HepG2 (cell line): ENCODE results near the gene DPP7. TPM values are rescaled to one million over a fixed set of nuclear protein-coding genes. Genes with fewer than 3 reads are reported as not detected.

Source experiments
- ARNT ChIP-seq: fragments of 450-650 bp; IDR thresholded peaks from 2 replicates; pipeline ENCODE4 v1.6.1; 2017
- BRCA1 ChIP-seq: sonication (generic); formaldehyde crosslinking; IDR thresholded peaks from 2 replicates; pipeline ENCODE4 v1.4.0; 2020; ENCODE audit warnings: missing genetic modification reagents
- DPF2 ChIP-seq: sonication (generic); formaldehyde crosslinking; IDR thresholded peaks from 2 replicates; pipeline ENCODE4 v1.4.0; 2020; ENCODE audit warnings: mild to moderate bottlenecking, low read depth, missing genetic modification reagents, borderline replicate concordance
- ESRRA ChIP-seq: sonication (generic); formaldehyde crosslinking; IDR thresholded peaks from 2 replicates; pipeline ENCODE4 v1.5.1; 2020; ENCODE audit warnings: mild to moderate bottlenecking, low read depth, missing genetic modification reagents
- FOXK1 ChIP-seq: sonication (generic); formaldehyde crosslinking; IDR thresholded peaks from 2 replicates; pipeline ENCODE4 v1.4.0; 2020; ENCODE audit warnings: low read depth, missing genetic modification reagents, borderline replicate concordance
- GFI1 ChIP-seq: sonication (generic); formaldehyde crosslinking; IDR thresholded peaks from 2 replicates; pipeline ENCODE4 v1.5.0; 2020; ENCODE audit warnings: missing genetic modification reagents, mild to moderate bottlenecking, borderline replicate concordance
- HNRNPLL ChIP-seq: fragments of 200-400 bp; formaldehyde crosslinking; IDR thresholded peaks from 2 replicates; pipeline ENCODE4 v1.6.1; 2017; ENCODE audit warnings: mild to moderate bottlenecking, low read depth, low read length; ENCODE audit not compliant: poor library complexity, severe bottlenecking
- HOXA5 ChIP-seq: sonication (generic); formaldehyde crosslinking; IDR thresholded peaks from 2 replicates; pipeline ENCODE4 v1.4.0; 2020; ENCODE audit warnings: missing genetic modification reagents
- KLF16 ChIP-seq, 2 experiments: sonication (generic) in 1 of 2; formaldehyde crosslinking in 1 of 2; IDR thresholded peaks; 2 replicates each; pipeline versions ENCODE4 v1.6.1 to v1.8.0; 2016 to 2023; ENCODE audit warnings: missing genetic modification reagents in 2 of 2, missing compliant biosample characterization in 1 of 2
- NFKB2 ChIP-seq: sonication (generic); formaldehyde crosslinking; IDR thresholded peaks from 2 replicates; pipeline ENCODE4 v1.4.0; 2020; ENCODE audit warnings: missing genetic modification reagents, borderline replicate concordance
- ZBTB7B ChIP-seq: sonication (generic); formaldehyde crosslinking; IDR thresholded peaks from 2 replicates; pipeline ENCODE4 v1.4.0; 2020; ENCODE audit warnings: missing genetic modification reagents
- ZC3H13 ChIP-seq: sonication (generic); formaldehyde crosslinking; IDR thresholded peaks from 2 replicates; pipeline ENCODE4 v1.8.1; 2023; ENCODE audit warnings: mild to moderate bottlenecking, missing genetic modification reagents, moderate library complexity
- ZNF232 ChIP-seq: sonication (generic); formaldehyde crosslinking; IDR thresholded peaks from 2 replicates; pipeline ENCODE4 v1.4.0; 2020; ENCODE audit warnings: missing genetic modification reagents, borderline replicate concordance
- ZNF761 ChIP-seq: sonication (generic); formaldehyde crosslinking; conservative IDR thresholded peaks from 2 replicates; pipeline ENCODE4 v1.4.0; 2020; ENCODE audit warnings: mild to moderate bottlenecking, missing genetic modification reagents
- ZSCAN29 ChIP-seq: sonication (generic); formaldehyde crosslinking; conservative IDR thresholded peaks from 2 replicates; pipeline ENCODE4 v1.4.0; 2020; ENCODE audit warnings: mild to moderate bottlenecking, missing genetic modification reagents
- ZSCAN5A ChIP-seq: sonication (generic); formaldehyde crosslinking; IDR thresholded peaks from 2 replicates; pipeline ENCODE4 v1.8.0; 2022; ENCODE audit warnings: mild to moderate bottlenecking, missing genetic modification reagents, borderline replicate concordance
- polyA plus RNA-seq, 8 experiments: library from polyadenylated mRNA; depleted of rRNA in 3 of 8; stranded (reverse) in 7 of 8; unstranded in 1 of 8; fragments of >200 nt; fragmentation: Illumina TruSeq in 4 of 8; extraction: Trizol in 4 of 8; gene quantifications; 2 replicates each; pipeline versions ENCODE4 v1.2.1 to v1.2.3, GENCODE V29; 2011 to 2016; ENCODE audit warnings: low read depth in 4 of 8, missing spikeins in 1 of 8, mixed read lengths in 1 of 8; ENCODE audit not compliant: insufficient read depth in 1 of 8
- total RNA-seq, 5 experiments: library from RNA; depleted of rRNA; stranded (reverse); fragments of >200 nt; fragmentation: Illumina TruSeq; extraction: Trizol; gene quantifications; 2 replicates each; pipeline ENCODE4 v1.2.3, GENCODE V29; 2016; ENCODE audit warnings: low read depth in 1 of 5
- TF ChIP-seq, protein P1 (sequence below): sonication (generic); formaldehyde crosslinking; IDR thresholded peaks from 2 replicates; pipeline ENCODE4 v1.4.0; 2020; ENCODE audit warnings: missing genetic modification reagents, borderline replicate concordance
- TF ChIP-seq, protein P2 (sequence below): sonication (generic); formaldehyde crosslinking; IDR thresholded peaks from 2 replicates; pipeline ENCODE4 v1.4.0; 2020; ENCODE audit warnings: mild to moderate bottlenecking, missing genetic modification reagents, borderline replicate concordance
- TF ChIP-seq, protein P3 (sequence below): sonication (generic); formaldehyde crosslinking; IDR thresholded peaks from 2 replicates; pipeline ENCODE4 v1.8.0; 2022; ENCODE audit warnings: mild to moderate bottlenecking, missing genetic modification reagents, moderate library complexity

Gene DPP7
- total and polyA plus RNA-seq, 2 of the 13 experiments (the other 11 are each of a cell fraction or from before 2014, with no cell fraction given) = 1.2 to 4.5 TPM

GRCh38 chr9:137086531-137087408 lies 27.8 kb downstream of the DPP7 start, which contains the start of gene MAN1B1 (continued):
- TF ChIP-seq, protein P1, sequence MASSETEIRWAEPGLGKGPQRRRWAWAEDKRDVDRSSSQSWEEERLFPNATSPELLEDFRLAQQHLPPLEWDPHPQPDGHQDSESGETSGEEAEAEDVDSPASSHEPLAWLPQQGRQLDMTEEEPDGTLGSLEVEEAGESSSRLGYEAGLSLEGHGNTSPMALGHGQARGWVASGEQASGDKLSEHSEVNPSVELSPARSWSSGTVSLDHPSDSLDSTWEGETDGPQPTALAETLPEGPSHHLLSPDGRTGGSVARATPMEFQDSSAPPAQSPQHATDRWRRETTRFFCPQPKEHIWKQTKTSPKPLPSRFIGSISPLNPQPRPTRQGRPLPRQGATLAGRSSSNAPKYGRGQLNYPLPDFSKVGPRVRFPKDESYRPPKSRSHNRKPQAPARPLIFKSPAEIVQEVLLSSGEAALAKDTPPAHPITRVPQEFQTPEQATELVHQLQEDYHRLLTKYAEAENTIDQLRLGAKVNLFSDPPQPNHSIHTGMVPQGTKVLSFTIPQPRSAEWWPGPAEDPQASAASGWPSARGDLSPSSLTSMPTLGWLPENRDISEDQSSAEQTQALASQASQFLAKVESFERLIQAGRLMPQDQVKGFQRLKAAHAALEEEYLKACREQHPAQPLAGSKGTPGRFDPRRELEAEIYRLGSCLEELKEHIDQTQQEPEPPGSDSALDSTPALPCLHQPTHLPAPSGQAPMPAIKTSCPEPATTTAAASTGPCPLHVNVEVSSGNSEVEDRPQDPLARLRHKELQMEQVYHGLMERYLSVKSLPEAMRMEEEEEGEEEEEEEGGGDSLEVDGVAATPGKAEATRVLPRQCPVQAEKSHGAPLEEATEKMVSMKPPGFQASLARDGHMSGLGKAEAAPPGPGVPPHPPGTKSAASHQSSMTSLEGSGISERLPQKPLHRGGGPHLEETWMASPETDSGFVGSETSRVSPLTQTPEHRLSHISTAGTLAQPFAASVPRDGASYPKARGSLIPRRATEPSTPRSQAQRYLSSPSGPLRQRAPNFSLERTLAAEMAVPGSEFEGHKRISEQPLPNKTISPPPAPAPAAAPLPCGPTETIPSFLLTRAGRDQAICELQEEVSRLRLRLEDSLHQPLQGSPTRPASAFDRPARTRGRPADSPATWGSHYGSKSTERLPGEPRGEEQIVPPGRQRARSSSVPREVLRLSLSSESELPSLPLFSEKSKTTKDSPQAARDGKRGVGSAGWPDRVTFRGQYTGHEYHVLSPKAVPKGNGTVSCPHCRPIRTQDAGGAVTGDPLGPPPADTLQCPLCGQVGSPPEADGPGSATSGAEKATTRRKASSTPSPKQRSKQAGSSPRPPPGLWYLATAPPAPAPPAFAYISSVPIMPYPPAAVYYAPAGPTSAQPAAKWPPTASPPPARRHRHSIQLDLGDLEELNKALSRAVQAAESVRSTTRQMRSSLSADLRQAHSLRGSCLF (CRISPR knock-in tag) = no peak
- TF ChIP-seq HNRNPLL = peak; percentile 100
- peak; percentile 70; the same call in 1 of the 2 replicates for TF ChIP-seq BRCA1
- TF ChIP-seq ZBTB7B (CRISPR knock-in tag) = peak; percentile 43; the same call in 1 of the 2 replicates
- TF ChIP-seq ZNF761 (CRISPR knock-in tag) = no peak
- TF ChIP-seq ZNF232 = peak; percentile 14; the same call in 1 of the 2 replicates
- peak in 1 of 2 experiments; percentile 36; a peak in 1 of 4 replicates for TF ChIP-seq KLF16 (CRISPR knock-in tag; IDR thresholded peaks at IDR 0.05)
- TF ChIP-seq HOXA5 (CRISPR knock-in tag) = peak; percentile 64; the same call in 1 of the 2 replicates
- TF ChIP-seq ZC3H13 (CRISPR knock-in tag) = peak; percentile 45
- TF ChIP-seq ESRRA (CRISPR knock-in tag) = peak; percentile 26
- TF ChIP-seq, protein P2, sequence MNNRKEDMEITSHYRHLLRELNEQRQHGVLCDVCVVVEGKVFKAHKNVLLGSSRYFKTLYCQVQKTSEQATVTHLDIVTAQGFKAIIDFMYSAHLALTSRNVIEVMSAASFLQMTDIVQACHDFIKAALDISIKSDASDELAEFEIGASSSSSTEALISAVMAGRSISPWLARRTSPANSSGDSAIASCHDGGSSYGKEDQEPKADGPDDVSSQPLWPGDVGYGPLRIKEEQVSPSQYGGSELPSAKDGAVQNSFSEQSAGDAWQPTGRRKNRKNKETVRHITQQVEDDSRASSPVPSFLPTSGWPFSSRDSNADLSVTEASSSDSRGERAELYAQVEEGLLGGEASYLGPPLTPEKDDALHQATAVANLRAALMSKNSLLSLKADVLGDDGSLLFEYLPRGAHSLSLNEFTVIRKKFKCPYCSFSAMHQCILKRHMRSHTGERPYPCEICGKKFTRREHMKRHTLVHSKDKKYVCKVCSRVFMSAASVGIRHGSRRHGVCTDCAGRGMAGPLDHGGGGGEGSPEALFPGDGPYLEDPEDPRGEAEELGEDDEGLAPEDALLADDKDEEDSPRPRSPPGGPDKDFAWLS (CRISPR knock-in tag) = no peak
- TF ChIP-seq DPF2 (CRISPR knock-in tag) = no peak
- TF ChIP-seq, protein P3, sequence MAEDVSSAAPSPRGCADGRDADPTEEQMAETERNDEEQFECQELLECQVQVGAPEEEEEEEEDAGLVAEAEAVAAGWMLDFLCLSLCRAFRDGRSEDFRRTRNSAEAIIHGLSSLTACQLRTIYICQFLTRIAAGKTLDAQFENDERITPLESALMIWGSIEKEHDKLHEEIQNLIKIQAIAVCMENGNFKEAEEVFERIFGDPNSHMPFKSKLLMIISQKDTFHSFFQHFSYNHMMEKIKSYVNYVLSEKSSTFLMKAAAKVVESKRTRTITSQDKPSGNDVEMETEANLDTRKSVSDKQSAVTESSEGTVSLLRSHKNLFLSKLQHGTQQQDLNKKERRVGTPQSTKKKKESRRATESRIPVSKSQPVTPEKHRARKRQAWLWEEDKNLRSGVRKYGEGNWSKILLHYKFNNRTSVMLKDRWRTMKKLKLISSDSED (CRISPR knock-in tag) = no peak
- peak; percentile 59; the same call in 1 of the 2 replicates for TF ChIP-seq NFKB2 (CRISPR knock-in tag)
- no peak for TF ChIP-seq ZSCAN29 (CRISPR knock-in tag)
- no peak for TF ChIP-seq ARNT
- TF ChIP-seq ZSCAN5A (CRISPR knock-in tag) = no peak
- TF ChIP-seq FOXK1 (CRISPR knock-in tag) = peak; percentile 89; the same call in 1 of the 2 replicates
- TF ChIP-seq GFI1 (CRISPR knock-in tag) = no peak
